K562 (cell line): ENCODE measurements around the gene SERINC5. TPM values are rescaled to one million over a fixed set of nuclear protein-coding genes. Genes with fewer than 3 reads are reported as not detected.
A peak's percentile ranks its signal among the peaks of the same experiment; 100 is the strongest.

Experiments
- BCL6 ChIP-seq: fragments of 250-450 bp; sonication (Bioruptor Pico); IDR thresholded peaks from 2 replicates; pipeline ENCODE4 v1.4.0; 2020
- DNMT1 ChIP-seq: fragments of 450-650 bp; IDR thresholded peaks from 2 replicates; pipeline ENCODE4 v1.6.1; 2016; ENCODE audit warnings: antibody characterized with exemption, mild to moderate bottlenecking
- ELK3 ChIP-seq: fragments of 450-650 bp; formaldehyde crosslinking; IDR thresholded peaks from 2 replicates; pipeline ENCODE4 v1.4.0; 2020; ENCODE audit warnings: mild to moderate bottlenecking
- IRF9 ChIP-seq: fragments of 450-650 bp; IDR thresholded peaks from 2 replicates; pipeline ENCODE4 v1.6.1; 2016; ENCODE audit warnings: missing biosample characterization, missing genetic modification characterization
- MCM5 ChIP-seq: fragments of 450-650 bp; IDR thresholded peaks from 2 replicates; pipeline ENCODE4 v1.6.1; 2016; ENCODE audit warnings: low read depth
- MYBL2 ChIP-seq, 2 experiments: fragments of 450-650 bp in 1 of 2; sonication (generic) in 1 of 2; formaldehyde crosslinking in 1 of 2; IDR thresholded peaks; 2 replicates each; pipeline versions ENCODE4 v1.6.1 to v1.8.1; 2017 to 2022; ENCODE audit warnings: borderline replicate concordance in 1 of 2, inconsistent platforms in 1 of 2, low read depth in 1 of 2, mild to moderate bottlenecking in 1 of 2, missing genetic modification reagents in 1 of 2, moderate library complexity in 1 of 2
- MYNN ChIP-seq, 2 experiments: sonication (generic); formaldehyde crosslinking in 1 of 2; IDR thresholded peaks; 2 replicates each; pipeline versions ENCODE4 v1.5.0 to v1.6.1; 2016 to 2020; ENCODE audit warnings: antibody characterized with exemption in 1 of 2, missing genetic modification reagents in 1 of 2
- NBN ChIP-seq: fragments of 450-650 bp; IDR thresholded peaks from 2 replicates; pipeline ENCODE4 v1.6.1; 2016; ENCODE audit warnings: low read depth, mild to moderate bottlenecking
- RBM14 ChIP-seq: fragments of 200-400 bp; formaldehyde crosslinking; IDR thresholded peaks from 2 replicates; pipeline ENCODE4 v1.6.1; 2018; ENCODE audit warnings: low read depth, mild to moderate bottlenecking, low read length, moderate library complexity, borderline replicate concordance; ENCODE audit not compliant: insufficient read depth
- SAFB2 ChIP-seq: fragments of 200-400 bp; formaldehyde crosslinking; IDR thresholded peaks from 2 replicates; pipeline ENCODE4 v1.6.1; 2018; ENCODE audit warnings: borderline replicate concordance, low read length, low read depth, moderate library complexity; ENCODE audit not compliant: severe bottlenecking
- SIX5 ChIP-seq, 2 experiments: IDR thresholded peaks; 2 replicates each; pipeline ENCODE4 v1.6.1; 2011; ENCODE audit warnings: low read length in 2 of 2, borderline replicate concordance in 1 of 2, low read depth in 1 of 2, mild to moderate bottlenecking in 1 of 2, moderate library complexity in 1 of 2; ENCODE audit not compliant: insufficient read depth in 1 of 2
- SUPT5H ChIP-seq: fragments of 450-650 bp; IDR thresholded peaks from 2 replicates; pipeline ENCODE4 v1.6.1; 2016
- ZKSCAN1 ChIP-seq: fragments of 150-350 bp; IDR thresholded peaks from 2 replicates; pipeline ENCODE4 v1.6.1; 2016; ENCODE audit warnings: low read depth, low read length
- ZNF175 ChIP-seq: fragments of 200-800 bp; sonication (Bioruptor generic); IDR thresholded peaks from 2 replicates; pipeline ENCODE4 v1.6.1; 2016; ENCODE audit warnings: low read depth, mild to moderate bottlenecking, missing genetic modification characterization, missing compliant biosample characterization
- ZSCAN29 ChIP-seq: fragments of 450-650 bp; IDR thresholded peaks from 2 replicates; pipeline ENCODE4 v1.6.1; 2017
- ZZZ3 ChIP-seq: fragments of 450-650 bp; IDR thresholded peaks from 2 replicates; pipeline ENCODE4 v1.6.1; 2016; ENCODE audit warnings: antibody characterized with exemption, mild to moderate bottlenecking, moderate library complexity
- polyA plus RNA-seq, 8 experiments: library from polyadenylated mRNA; depleted of rRNA in 4 of 8; stranded (reverse) in 5 of 8; unstranded in 3 of 8; fragments of >200 nt; fragmentation: Nextera tagmentation in 2 of 8; fragmentation: Illumina TruSeq in 1 of 8; extraction: Ambion mirVana in 2 of 8; extraction: Trizol in 1 of 8; gene quantifications; 2 replicates each; pipeline versions ENCODE4 v1.2.1 to v1.2.3, GENCODE V29; 2011 to 2014; ENCODE audit warnings: inconsistent platforms in 1 of 8, missing spikeins in 1 of 8
- total RNA-seq, 7 experiments: library from RNA; depleted of rRNA in 6 of 7; stranded (reverse); fragments of >200 nt in 6 of 7; fragmentation: Illumina TruSeq in 2 of 7; extraction: Trizol in 2 of 7; gene quantifications; 2 replicates each; pipeline versions ENCODE4 v1.2.1 to v1.2.3, GENCODE V29; 2011 to 2021; ENCODE audit warnings: low replicate concordance in 1 of 7
- TF ChIP-seq, protein P1 (sequence below): fragments of 150-350 bp; IDR thresholded peaks from 2 replicates; pipeline ENCODE4 v1.6.1; 2014; ENCODE audit warnings: low read depth, mild to moderate bottlenecking, low read length, borderline replicate concordance
- TF ChIP-seq, protein P2 (sequence below): fragments of 250-450 bp; sonication (Bioruptor Pico); IDR thresholded peaks from 2 replicates; pipeline ENCODE4 v1.5.0; 2021
- TF ChIP-seq, protein P3 (sequence below): fragments of 250-450 bp; sonication (Bioruptor Pico); IDR thresholded peaks from 2 replicates; pipeline ENCODE4 v1.6.1; 2021; ENCODE audit warnings: mild to moderate bottlenecking

Gene SERINC5
- total and polyA plus RNA-seq, 9 of the 15 experiments (the other 6 are each of a cell fraction or from before 2014, with no cell fraction given): 1.4 to 7.9 (median 3.7) TPM

DNA sequence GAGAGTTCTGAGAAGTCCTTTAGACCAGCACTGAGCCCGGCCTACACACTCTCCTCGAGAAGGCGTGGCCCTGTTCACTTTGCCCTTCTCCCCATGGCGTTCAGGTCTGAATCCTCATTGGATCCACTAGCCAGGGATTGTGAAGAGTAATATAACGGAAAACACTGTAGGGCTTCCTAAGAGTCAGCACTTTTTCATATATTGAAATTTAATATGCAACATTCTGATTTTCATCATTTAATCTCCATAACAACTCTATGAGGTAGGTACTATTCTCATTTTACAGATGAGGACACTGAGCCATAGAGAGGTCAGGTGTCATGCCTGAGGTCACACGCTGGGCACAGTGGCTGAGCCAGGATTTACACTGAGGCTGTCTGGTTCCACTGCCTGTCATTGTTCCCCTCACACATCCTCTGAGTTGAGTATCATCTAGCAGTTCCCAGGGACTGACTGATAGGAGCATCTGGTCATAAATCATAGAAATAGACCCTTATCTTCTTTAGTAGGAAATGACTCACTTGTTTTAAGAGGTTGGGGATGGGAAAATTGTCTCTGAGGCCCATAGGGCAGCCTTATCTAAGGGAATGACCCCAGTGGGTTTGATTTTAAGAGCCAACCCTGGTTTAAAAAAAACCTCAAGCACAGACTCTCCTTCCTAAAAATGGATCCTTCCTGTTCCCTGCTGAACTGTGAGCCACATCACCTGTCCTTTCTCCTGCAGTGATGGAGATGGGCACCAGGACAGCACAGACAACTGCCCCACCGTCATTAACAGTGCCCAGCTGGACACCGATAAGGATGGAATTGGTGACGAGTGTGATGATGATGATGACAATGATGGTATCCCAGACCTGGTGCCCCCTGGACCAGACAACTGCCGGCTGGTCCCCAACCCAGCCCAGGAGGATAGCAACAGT, 179.5 kb downstream of the SERINC5 start (continued):
- TF ChIP-seq BCL6 (no peak), ZZZ3 (no peak), ELK3 (CRISPR knock-in tag) (no peak), DNMT1 (no peak), SAFB2 (no peak), ZNF175 (peak; percentile 61; the same call in 1 of the 2 replicates), MCM5 (no peak), ZSCAN29 (no peak), RBM14 (no peak), ZKSCAN1 (no peak), MYBL2 (IDR thresholded peaks at IDR 0.05; ENCODE audit: low read depth) (no peak), MYBL2 (CRISPR knock-in tag; IDR thresholded peaks at IDR 0.05; ENCODE audit: borderline replicate concordance) (no peak), SUPT5H (no peak), SIX5 (IDR thresholded peaks at IDR 0.05; ENCODE audit: borderline replicate concordance in 1 of 2, insufficient read depth in 1 of 2, low read depth in 1 of 2, low read length in 2 of 2) (no peak), MYNN (IDR thresholded peaks at IDR 0.05) (no peak), MYNN (CRISPR knock-in tag; IDR thresholded peaks at IDR 0.05) (no peak), IRF9 (tag) (no peak), NBN (no peak)
- TF ChIP-seq, protein P1, sequence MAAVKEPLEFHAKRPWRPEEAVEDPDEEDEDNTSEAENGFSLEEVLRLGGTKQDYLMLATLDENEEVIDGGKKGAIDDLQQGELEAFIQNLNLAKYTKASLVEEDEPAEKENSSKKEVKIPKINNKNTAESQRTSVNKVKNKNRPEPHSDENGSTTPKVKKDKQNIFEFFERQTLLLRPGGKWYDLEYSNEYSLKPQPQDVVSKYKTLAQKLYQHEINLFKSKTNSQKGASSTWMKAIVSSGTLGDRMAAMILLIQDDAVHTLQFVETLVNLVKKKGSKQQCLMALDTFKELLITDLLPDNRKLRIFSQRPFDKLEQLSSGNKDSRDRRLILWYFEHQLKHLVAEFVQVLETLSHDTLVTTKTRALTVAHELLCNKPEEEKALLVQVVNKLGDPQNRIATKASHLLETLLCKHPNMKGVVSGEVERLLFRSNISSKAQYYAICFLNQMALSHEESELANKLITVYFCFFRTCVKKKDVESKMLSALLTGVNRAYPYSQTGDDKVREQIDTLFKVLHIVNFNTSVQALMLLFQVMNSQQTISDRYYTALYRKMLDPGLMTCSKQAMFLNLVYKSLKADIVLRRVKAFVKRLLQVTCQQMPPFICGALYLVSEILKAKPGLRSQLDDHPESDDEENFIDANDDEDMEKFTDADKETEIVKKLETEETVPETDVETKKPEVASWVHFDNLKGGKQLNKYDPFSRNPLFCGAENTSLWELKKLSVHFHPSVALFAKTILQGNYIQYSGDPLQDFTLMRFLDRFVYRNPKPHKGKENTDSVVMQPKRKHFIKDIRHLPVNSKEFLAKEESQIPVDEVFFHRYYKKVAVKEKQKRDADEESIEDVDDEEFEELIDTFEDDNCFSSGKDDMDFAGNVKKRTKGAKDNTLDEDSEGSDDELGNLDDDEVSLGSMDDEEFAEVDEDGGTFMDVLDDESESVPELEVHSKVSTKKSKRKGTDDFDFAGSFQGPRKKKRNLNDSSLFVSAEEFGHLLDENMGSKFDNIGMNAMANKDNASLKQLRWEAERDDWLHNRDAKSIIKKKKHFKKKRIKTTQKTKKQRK: no peak
- TF ChIP-seq, protein P2, sequence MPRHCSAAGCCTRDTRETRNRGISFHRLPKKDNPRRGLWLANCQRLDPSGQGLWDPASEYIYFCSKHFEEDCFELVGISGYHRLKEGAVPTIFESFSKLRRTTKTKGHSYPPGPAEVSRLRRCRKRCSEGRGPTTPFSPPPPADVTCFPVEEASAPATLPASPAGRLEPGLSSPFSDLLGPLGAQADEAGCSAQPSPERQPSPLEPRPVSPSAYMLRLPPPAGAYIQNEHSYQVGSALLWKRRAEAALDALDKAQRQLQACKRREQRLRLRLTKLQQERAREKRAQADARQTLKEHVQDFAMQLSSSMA: no peak
- TF ChIP-seq, protein P3, sequence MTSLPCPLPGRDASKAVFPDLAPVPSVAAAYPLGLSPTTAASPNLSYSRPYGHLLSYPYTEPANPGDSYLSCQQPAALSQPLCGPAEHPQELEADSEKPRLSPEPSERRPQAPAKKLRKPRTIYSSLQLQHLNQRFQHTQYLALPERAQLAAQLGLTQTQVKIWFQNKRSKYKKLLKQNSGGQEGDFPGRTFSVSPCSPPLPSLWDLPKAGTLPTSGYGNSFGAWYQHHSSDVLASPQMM (CRISPR knock-in tag): no peak
